Adrenal gland (tissue), 12 donors: ENCODE data around the gene ARSI. TPM values are rescaled to one million over a fixed set of nuclear protein-coding genes. Genes with fewer than 3 reads are reported as not detected.

ENCODE experiments used
- DNase-seq, 7 donors: peaks; one replicate each; pipeline ENCODE4 v3.0.0-alpha.2; 2019 to 2020
- H3K27ac ChIP-seq, 5 donors: fragments of 200-600 bp; sonication (generic) in 4 of 5; 1 replicate in 3 of 5; 2 replicates in 2 of 5; pipeline versions ENCODE4 v1.5.1 to v1.8.0; 2016 to 2020; ENCODE audit warnings: mild to moderate bottlenecking in 1 of 5
- H3K27me3 ChIP-seq: fragments of 200-600 bp; 2 replicates; pipeline ENCODE4 v1.8.0; 2021
- H3K36me3 ChIP-seq, 2 donors: fragments of 200-600 bp; replicated peaks in 1 of 2; 1 replicate in 1 of 2; 2 replicates in 1 of 2; pipeline versions ENCODE4 v1.5.1 to v1.8.0; 2018 to 2022
- H3K4me1 ChIP-seq, 2 donors: fragments of 200-600 bp; replicated peaks in 1 of 2; 1 replicate in 1 of 2; 2 replicates in 1 of 2; pipeline versions ENCODE4 v1.5.1 to v1.8.0; 2018 to 2021
- H3K4me3 ChIP-seq, 4 donors: fragments of 200-600 bp; sonication (generic) in 3 of 4; one replicate each; pipeline ENCODE4 v1.5.1; 2016 to 2018
- H3K9me3 ChIP-seq, 3 donors: fragments of 200-600 bp; sonication (generic) in 1 of 3; replicated peaks in 1 of 3; 1 replicate in 2 of 3; 2 replicates in 1 of 3; pipeline versions ENCODE4 v1.5.1 to v1.8.0; 2016 to 2021
- CTCF ChIP-seq, 6 experiments: fragments of 450-650 bp in 4 of 6; fragments of 200-600 bp in 2 of 6; sonication (generic) in 1 of 6; IDR thresholded peaks; 1 replicate in 5 of 6; 2 replicates in 1 of 6; pipeline versions ENCODE4 v1.5.1 to v1.8.0; 2016 to 2021; ENCODE audit warnings: antibody characterized with exemption in 6 of 6, mild to moderate bottlenecking in 2 of 6, moderate library complexity in 1 of 6
- POLR2A ChIP-seq, 2 donors: fragments of 450-650 bp; IDR thresholded peaks; one replicate each; pipeline ENCODE4 v1.6.1; 2017; ENCODE audit warnings: antibody characterized with exemption in 2 of 2, mild to moderate bottlenecking in 2 of 2, moderate library complexity in 1 of 2
- WGBS, 4 donors: extraction: QIAGEN DNeasy Blood & Tissue Kit in 2 of 4; methylation state at CpG; one replicate each; pipeline versions ENCODE4 v1.1.5 to v1.1.7; 2013 to 2017; 5-methylcytosine and 5-hydroxymethylcytosine counted together
- intact Hi-C, 2 donors: fragments of 100-400 bp; cut with DNase I; formaldehyde crosslinking; loops; one replicate each; pipeline versions ENCODE4 v1.14.1 to v1.15.0; 2022 to 2023
- polyA plus RNA-seq, 3 donors: library from polyadenylated mRNA; stranded (reverse); fragments of 200-250 nt in 2 of 3; fragments of 350-450 nt in 1 of 3; fragmentation: Illumina TruSeq in 1 of 3; extraction: RNeasy Lipid Tissue Mini Kit (QIAGEN cat#74804) in 1 of 3; gene quantifications; one replicate each; pipeline ENCODE4 v1.2.3, GENCODE V29; 2013 to 2014
- total RNA-seq, 9 donors: library from RNA; depleted of rRNA in 4 of 9; stranded (reverse); fragments of >200 nt in 4 of 9; fragments of 120-200 nt in 1 of 9; fragmentation: NEBNext Ultra II Directional in 1 of 9; extraction: Animal tissue kit (Norgen Biotek cat#: 25700) in 1 of 9; gene quantifications; one replicate each; pipeline versions ENCODE4 v1.1.0 to v1.2.4, GENCODE V29; 2013 to 2023
- donor health status: healthy with polysubstance abuse.
- donor health status: Bipolar disorder and iron deficiency.
- donor health status: DM: yes; HTN: yes; CAD: no.
- donor health status: DM: no; HTN: no; CAD: no.
- donor health status: DM: no; HTN: no; CAD: no.
- donor health status: DM: yes; HTN: yes; CAD: no.

Gene ARSI
- total and polyA plus RNA-seq, 12 donors, result 0.12 to 0.96 (median 0.39) TPM; not detected in 2

DNA sequence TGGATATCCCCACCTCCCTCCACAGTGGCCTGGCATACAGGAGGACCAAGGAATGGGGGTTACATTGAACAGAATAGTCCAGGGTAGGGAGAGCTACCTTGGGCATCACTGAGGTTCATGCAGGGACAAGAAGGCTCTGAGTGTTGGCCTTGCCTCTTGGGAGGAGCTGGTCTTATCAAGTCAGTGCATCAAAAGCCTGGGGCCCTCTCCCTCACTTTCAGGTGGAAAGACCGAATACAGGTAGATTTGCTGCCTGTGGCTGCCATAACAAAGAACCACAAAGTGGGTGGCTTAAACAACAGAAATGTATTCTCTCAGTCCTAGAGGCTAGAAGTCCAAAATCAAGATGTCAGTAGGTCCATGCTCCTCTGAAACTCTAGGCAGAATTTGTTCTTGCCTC is 18.5 kb upstream of the ARSI start:
- Histone ChIP-seq H3K27me3 (no peaks in the 10 kb centered on the region), H3K4me3 (no peak overlapping the region), H3K27ac (no peak overlapping the region), H3K36me3 (no peaks in the 10 kb centered on the region), H3K4me1 (peaks cover 8 to 26% of the 10 kb centered on the region in 2 donors), H3K9me3 (no peaks in the 10 kb centered on the region)
- intact Hi-C loops, result no loop called here
- DNase-seq, result no peak
- TF ChIP-seq CTCF (IDR thresholded peaks at IDR 0.05) (no peak), POLR2A (IDR thresholded peaks at IDR 0.05) (no peak)
- 93 to 100% (median 93%) methylated on average over 1 of the region's 1 CpG; no CpG with 5 or more reads in 1 of the 4 donors for WGBS, 4 donors

- Histone ChIP-seq H3K36me3 (no peaks in the 10 kb centered on the region), H3K27me3 (no peaks in the 10 kb centered on the region), H3K4me3 (no peak overlapping the region), H3K27ac (peak overlapping the region in 1 of 5 donors; percentile 43), H3K9me3 (no peaks in the 10 kb centered on the region), H3K4me1 (peaks cover 8 to 26% of the 10 kb centered on the region in 2 donors)
- peak; percentile 28 to 85 (median 54) for DNase-seq
- TF ChIP-seq CTCF (IDR thresholded peaks at IDR 0.05) (no peak), POLR2A (IDR thresholded peaks at IDR 0.05) (no peak)
- intact Hi-C loops, result no loop called here
- WGBS, 4 donors, result 61 to 72% (median 62%) methylated on average over 2 of the region's 2 CpGs
Measured at GRCh38 chr5:150320044-150320613, 17.4 kb upstream of the ARSI start.

GRCh38 chr5:150319484-150319790 is 16.7 kb upstream of the ARSI start:
- Histone ChIP-seq H3K4me1 (peaks cover 8 to 26% of the 10 kb centered on the region in 2 donors), H3K27ac (peak overlapping the region in 1 of 5 donors; percentile 43), H3K36me3 (no peaks in the 10 kb centered on the region), H3K9me3 (no peaks in the 10 kb centered on the region), H3K27me3 (no peaks in the 10 kb centered on the region), H3K4me3 (no peak overlapping the region)
- TF ChIP-seq CTCF (IDR thresholded peaks at IDR 0.05), result no peak
- TF ChIP-seq POLR2A (IDR thresholded peaks at IDR 0.05), result no peak
- intact Hi-C loops, result no loop called here
- no peak for DNase-seq
- WGBS, 4 donors, result 85 to 96% (median 91%) methylated on average over 5 to 6 of the region's 6 CpGs

GRCh38 chr5:150318613-150319483 is 16.1 kb upstream of the ARSI start:
- WGBS, 4 donors, result 71 to 81% (median 74%) methylated on average over 7 to 9 of the region's 9 CpGs
- no peaks in the 10 kb centered on the region for H3K9me3 ChIP-seq
- no peak overlapping the region for H3K4me3 ChIP-seq
- intact Hi-C loops, result no loop called here
- no peaks in the 10 kb centered on the region for H3K36me3 ChIP-seq
- H3K27me3 ChIP-seq, result no peaks in the 10 kb centered on the region
- peaks cover 8 to 26% of the 10 kb centered on the region in 2 donors for H3K4me1 ChIP-seq
- TF ChIP-seq CTCF (IDR thresholded peaks at IDR 0.05), result no peak
- no peak for TF ChIP-seq POLR2A (IDR thresholded peaks at IDR 0.05)
- no peak for DNase-seq
- H3K27ac ChIP-seq, result peak overlapping the region in 1 of 5 donors; percentile 88
